Measurements from ENCODE around the gene PPP1R7.
"Not testable (repeated sequence)": the region's sequence is repeated elsewhere in the genome, so short reads cannot be mapped to it uniquely, and the experiment has no call there.

PPP1R7 gene

GRCh38 chr2:241177526-241178334 lies 27.5 kb downstream of the PPP1R7 start:
- DNase-seq: no peak

DNA sequence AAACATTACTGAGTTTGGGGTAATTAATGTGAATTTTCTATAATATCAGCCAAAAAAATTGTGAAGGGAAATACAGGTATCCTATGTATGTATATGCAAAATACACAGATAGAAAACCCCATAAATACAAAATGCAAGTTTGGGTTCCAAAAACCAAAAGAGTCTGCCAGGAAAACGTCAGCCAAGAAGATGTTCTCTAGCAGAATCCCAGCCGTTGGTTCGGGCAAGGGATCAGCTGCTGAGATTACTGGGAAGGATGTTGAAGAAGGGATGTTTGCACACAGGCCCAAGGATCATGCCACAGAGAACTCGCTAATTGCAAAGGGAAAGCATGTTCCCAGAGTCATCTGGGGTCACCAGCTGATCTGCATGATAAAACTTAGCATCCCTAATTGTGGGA lies 28.7 kb downstream of the PPP1R7 start:
- DNase-seq: no peak

DNA sequence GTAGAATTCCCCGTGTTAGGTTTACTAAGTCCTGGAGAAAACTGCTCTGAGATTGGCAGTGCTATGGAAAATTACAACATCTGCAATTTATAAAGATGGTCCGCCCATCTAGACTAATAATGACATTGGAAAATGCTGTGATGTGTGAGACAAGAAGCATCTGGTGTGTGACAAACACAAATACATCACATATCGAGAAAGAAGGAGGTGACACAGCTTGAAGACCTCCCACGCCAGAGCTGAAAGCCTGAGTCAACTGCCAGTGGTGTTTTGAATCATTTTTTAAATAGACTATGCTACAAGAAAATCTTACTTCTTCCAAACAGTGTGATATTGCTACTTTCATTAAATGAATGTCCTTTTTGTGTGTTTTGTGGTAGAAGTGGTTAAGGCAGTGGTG lies 29.6 kb downstream of the PPP1R7 start:
- no peak for DNase-seq

DNA sequence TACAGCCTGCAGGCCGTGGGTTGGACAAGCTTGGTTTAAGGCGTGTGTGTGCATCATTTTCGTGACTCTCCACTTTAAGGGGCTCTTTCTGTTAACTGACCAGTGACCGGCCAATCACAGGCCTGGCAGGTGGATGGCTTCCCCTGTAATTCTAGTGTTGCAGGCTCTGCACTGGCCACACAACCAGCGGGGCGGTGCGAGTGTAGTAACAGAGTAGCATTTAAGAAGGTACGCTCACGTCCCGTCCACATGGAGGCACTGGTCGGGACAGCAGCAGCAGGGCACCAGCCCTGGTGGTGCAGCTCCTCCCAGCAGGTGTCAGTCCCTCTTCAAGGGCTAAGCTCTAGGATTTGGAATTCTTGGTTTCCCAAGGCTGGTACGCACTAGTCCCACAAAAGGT lies 30.2 kb downstream of the PPP1R7 start:
- no peak for DNase-seq

DNA sequence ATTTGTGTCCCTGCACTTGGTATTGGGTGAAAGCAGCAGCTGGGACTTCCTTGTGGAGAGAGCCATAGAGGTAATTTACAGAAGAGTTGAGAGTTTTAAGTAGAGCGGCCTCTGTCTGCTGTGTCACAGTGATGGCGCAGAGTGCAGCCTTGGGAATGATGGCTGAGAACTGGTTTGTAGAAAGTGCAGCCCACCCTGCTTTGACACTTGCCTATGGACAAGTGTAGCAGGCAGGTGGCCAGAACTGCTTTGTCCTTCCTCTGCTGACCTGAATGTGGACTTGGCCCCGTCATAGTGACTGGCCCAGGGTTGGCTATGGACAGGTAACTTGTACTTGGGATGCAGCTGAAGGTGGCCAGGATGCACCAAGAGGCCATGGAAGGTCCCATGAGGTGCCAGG lies 31.9 kb downstream of the PPP1R7 start:
- DNase-seq: no peak

GRCh38 chr2:241182531-241183133 lies 32.4 kb downstream of the PPP1R7 start:
- no peak for DNase-seq

DNA sequence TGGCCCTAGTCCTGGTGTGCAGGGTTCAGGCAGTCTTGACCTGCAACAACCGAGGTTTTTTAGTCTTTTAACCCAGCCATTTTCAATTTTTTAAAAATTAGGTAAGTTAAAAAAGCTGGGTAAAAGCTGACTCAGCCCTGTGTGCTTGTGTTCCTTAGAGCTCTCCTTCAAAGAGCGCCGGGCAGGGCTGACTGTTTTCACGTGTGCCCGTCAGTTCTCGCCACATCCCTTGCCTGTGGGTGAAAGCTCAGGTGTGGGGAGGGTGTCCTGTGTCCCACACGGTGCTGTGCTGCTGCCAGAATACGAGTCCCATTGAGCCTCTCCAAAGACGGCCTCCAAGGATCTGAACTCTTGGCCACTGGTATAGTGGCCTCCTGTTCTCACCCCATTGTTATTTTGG lies 33.0 kb downstream of the PPP1R7 start:
- DNase-seq: no peak

- DNase-seq: no peak
These were observed 34.6 kb downstream of the PPP1R7 start for GRCh38 chr2:241184901-241185300.

- DNase-seq: no peak
These were observed 35.7 kb downstream of the PPP1R7 start for GRCh38 chr2:241185961-241186360.

- DNase-seq: no peak
These were observed 37.0 kb downstream of the PPP1R7 start for GRCh38 chr2:241187101-241187917.

DNA sequence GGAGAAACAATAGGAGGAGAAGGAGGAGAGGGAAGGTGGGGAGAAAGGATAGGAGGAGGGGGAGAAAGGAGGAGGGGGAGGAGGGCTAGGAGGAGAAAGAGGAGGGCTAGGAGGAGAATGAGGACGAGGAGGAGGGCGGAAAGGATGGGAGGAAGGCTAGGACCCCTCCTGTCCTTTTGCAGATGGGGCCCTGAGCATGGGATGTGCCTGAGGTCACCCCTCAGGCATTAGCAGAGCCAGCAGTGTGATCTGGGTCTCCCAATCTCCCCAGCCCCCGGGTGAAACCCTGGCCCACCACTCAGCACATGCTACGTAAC lies 37.6 kb downstream of the PPP1R7 start:
- DNase-seq: no peak

GRCh38 chr2:241188361-241189092 lies 38.3 kb downstream of the PPP1R7 start, which contains the start of gene ANO7:
Gene ANO7, plus strand, starts transcription at chr2:241188677. Its CDS starts 1,387 bp downstream, at chr2:241190064.
- DNase-seq: no peak

DNA sequence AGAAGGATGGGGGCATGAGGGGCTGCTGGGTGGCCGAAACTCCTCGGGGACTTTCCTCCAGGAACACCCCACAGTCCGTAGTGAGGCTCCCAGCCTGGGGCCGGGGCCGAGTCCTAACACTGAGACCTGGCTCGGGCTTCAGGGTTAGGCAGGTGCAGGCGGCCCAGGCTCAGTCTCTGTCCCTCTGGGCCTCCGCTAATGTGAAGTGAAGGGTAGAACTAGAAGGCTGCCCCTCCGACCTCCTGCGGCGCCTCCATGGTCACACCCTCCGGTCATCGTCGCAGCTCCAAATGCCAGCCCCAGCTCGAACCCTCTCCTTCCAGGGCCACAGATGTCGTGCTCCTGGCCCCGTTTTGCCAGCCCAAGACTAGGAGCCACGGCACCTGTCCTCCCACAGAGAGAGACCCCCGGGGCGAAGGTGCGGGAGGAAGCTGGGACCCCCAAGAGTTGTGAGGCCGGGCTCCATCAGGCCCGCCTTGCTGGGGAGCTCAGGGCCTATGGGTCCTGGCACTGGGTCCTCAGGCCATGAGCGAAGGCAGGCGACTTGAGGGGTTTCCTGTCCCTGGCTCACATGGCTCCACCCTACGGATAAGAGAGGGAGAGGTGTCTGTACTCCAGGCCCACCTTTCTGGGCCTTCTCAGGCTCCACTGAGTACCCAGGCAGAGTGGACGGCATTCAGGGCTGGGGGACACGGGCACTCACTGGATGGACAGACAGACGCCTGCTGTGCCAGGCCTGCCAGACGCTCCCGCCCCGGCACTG lies 39.0 kb downstream of the PPP1R7 start:
- no peak for DNase-seq

- DNase-seq: no peak
These were observed 39.6 kb downstream of the PPP1R7 start for GRCh38 chr2:241189856-241190201.

DNA sequence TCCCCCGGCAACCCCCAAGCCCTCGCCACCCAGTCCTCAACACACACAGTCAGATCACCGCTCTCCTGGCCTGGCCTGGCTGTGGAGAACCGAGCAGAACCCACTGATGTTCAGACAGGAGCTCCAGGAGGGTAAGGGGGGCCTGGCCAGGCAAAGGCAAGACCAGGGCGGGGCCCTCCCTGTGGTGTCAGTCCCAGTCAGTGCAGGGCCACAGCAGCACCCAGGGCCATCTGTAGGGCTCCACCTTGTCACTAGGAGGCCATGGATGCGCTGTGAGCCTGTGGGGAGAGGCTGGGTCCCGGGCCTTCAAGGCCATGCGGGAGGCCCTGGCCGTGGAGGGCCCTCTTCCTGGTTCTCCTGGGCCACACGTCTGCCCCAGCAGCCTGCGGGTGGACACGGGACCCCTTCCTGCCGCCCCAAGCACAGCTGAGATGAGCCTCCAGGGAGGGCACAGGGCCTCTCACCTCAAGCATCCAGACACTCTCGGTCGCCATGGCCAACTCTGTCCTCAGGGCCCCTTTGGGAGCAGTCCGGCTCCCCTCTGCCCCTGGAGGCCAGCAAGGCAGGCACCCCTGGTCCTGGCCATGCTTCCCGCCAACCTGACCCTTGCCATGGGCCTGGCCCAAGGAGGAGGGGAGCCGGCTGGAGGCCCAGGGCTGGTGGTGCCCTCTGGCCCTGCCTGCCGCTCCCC lies 40.2 kb downstream of the PPP1R7 start:
- DNase-seq: no peak

GRCh38 chr2:241191081-241191480 lies 40.8 kb downstream of the PPP1R7 start:
- no peak for DNase-seq

DNA sequence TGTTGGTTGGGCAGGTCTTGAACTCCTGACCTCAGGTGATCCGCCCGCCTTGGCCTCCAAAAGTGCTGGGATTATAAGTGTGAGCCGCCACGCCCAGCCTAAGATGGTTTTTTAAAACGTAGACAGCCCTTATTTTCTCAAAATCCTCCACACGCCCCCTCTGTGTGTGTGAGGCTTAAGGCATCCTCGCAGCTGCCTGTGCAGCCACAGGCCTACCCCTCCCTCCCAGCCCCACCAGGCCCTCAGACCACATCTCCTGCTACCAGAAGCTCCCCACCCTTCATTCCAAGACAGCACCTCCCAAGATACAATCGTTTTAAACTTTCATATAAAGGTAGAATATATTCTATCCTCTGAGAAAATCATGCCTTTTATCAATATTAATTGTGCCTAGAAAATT lies 43.0 kb downstream of the PPP1R7 start:
- no peak for DNase-seq

- DNase-seq: no peak
These were observed 44.5 kb downstream of the PPP1R7 start for GRCh38 chr2:241194811-241195210.

- no peak for DNase-seq
These were observed 45.4 kb downstream of the PPP1R7 start for GRCh38 chr2:241195506-241196130.

- not testable (repeated sequence) for DNase-seq
These were observed 47.0 kb downstream of the PPP1R7 start for GRCh38 chr2:241197246-241197645.

GRCh38 chr2:241197947-241198346 lies 47.7 kb downstream of the PPP1R7 start:
- no peak for DNase-seq

All from amniotic stem cell (primary cell).